ENCODE data around the gene RNF40. TPM values are rescaled to one million over a fixed set of nuclear protein-coding genes. Genes with fewer than 3 reads are reported as not detected.

Gene RNF40
- total RNA-seq, 1 donor from 2014 or later: 124 TPM

DNA sequence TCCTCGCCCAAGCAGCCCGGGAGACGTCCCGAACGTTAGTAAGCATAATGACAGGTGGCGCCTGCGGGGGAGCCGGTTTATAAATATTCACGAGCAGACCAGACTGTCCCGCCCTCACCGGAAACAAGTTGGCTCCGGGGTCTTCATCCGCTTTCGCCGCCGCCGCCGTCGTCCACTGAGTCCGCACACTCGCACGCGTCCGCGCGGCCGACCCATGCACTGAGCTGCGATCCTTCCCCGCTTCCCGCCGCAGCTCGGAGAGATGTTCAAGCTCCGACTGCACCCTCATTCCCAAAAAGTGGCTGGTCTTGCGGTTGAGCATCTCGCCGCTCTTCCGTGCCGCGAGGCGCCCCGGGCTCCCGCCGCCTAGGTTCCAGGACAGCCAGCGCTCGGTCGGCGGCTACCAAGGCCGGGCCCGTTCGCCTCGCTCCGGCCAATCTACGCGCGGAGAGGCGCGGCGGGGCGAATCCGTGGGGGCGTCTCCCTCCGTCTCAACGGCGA, 645 bp upstream of the RNF40 start:
- DNase-seq (ENCODE audit: low spot score in 2 of 2, unreplicated experiment in 2 of 2): peak in 1 of 2 experiments; percentile 47
- Mint-ChIP-seq H3K27me3 (ENCODE audit: low read depth) (no peaks in the 10 kb centered on the region), H3K36me3 (peaks cover 13% of the 10 kb centered on the region), H3K4me1 (peaks cover 22% of the 10 kb centered on the region), H3K27ac (peak overlapping the region; percentile 97), H3K9me3 (no peaks in the 10 kb centered on the region), H3K4me3 (peak overlapping the region; percentile 91)
- TF ChIP-seq, protein P1, sequence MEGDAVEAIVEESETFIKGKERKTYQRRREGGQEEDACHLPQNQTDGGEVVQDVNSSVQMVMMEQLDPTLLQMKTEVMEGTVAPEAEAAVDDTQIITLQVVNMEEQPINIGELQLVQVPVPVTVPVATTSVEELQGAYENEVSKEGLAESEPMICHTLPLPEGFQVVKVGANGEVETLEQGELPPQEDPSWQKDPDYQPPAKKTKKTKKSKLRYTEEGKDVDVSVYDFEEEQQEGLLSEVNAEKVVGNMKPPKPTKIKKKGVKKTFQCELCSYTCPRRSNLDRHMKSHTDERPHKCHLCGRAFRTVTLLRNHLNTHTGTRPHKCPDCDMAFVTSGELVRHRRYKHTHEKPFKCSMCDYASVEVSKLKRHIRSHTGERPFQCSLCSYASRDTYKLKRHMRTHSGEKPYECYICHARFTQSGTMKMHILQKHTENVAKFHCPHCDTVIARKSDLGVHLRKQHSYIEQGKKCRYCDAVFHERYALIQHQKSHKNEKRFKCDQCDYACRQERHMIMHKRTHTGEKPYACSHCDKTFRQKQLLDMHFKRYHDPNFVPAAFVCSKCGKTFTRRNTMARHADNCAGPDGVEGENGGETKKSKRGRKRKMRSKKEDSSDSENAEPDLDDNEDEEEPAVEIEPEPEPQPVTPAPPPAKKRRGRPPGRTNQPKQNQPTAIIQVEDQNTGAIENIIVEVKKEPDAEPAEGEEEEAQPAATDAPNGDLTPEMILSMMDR (IDR thresholded peaks at IDR 0.05; ENCODE audit: unreplicated experiment): no peak

DNA sequence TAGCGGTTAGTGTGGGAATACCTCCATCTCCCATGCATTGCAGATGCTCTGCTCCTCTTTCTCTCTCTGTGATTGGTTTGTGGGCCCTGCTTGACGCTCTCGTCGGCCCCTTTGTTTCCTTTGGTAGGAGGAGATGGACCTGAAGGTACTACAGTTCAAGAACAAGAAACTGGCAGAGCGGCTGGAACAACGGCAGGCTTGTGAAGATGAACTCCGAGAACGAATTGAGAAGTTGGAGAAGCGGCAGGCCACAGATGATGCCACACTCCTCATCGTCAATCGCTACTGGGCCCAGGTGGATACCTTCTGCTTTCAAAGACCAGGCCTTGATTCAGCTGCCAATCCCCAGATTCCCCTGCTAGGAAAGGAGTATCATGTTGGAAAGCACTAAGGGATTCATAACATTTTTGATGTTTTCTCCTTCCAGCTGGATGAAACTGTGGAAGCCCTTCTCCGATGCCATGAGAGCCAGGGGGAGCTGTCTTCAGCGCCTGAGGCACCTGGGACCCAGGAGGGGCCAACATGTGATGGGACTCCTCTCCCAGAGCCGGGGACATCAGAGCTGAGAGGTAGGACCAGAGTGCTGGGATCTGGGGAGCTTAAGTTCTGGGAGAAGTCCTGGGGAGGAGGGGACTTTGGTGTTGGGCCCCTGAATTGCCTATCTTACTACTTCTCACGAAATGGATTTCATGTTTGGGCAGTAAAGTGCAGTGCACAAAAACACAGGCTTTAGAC, 1.0 kb downstream of the RNF40 start:
- peak overlapping the region; percentile 97 for H3K27ac Mint-ChIP-seq
- H3K4me1 Mint-ChIP-seq: peaks cover 22% of the 10 kb centered on the region
- no peak for DNase-seq (ENCODE audit: low spot score in 2 of 2, unreplicated experiment in 2 of 2)
- no peaks in the 10 kb centered on the region for H3K9me3 Mint-ChIP-seq
- H3K4me3 Mint-ChIP-seq: peak overlapping the region; percentile 91
- TF ChIP-seq, protein P1 (IDR thresholded peaks at IDR 0.05; ENCODE audit: unreplicated experiment): no peak
- H3K27me3 Mint-ChIP-seq (ENCODE audit: low read depth): no peaks in the 10 kb centered on the region
- H3K36me3 Mint-ChIP-seq: peaks cover 16% of the 10 kb centered on the region

DNA sequence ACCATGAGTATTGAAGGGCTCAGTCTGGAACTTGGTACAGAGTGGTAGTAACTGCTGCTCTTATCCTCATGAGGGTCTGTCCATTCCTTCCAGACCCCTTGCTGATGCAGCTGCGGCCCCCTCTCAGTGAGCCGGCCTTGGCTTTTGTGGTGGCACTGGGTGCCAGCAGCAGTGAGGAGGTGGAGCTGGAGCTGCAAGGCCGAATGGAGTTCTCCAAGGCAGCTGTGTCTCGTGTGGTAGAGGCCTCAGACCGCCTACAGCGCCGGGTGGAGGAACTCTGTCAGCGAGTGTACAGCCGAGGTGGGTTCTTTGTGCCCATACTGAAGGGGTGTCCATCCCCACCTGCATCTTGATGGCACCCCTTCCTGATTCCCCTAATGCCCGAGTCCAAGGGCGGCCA, 2.0 kb downstream of the RNF40 start:
- no peak for DNase-seq (ENCODE audit: low spot score in 2 of 2, unreplicated experiment in 2 of 2)
- Mint-ChIP-seq H3K9me3 (no peaks in the 10 kb centered on the region), H3K4me1 (peaks cover 22% of the 10 kb centered on the region), H3K36me3 (peaks cover 19% of the 10 kb centered on the region), H3K27ac (no peak overlapping the region), H3K4me3 (peak overlapping the region; percentile 91), H3K27me3 (ENCODE audit: low read depth) (no peaks in the 10 kb centered on the region)
- TF ChIP-seq, protein P1 (IDR thresholded peaks at IDR 0.05; ENCODE audit: unreplicated experiment): no peak

- TF ChIP-seq, protein P1 (IDR thresholded peaks at IDR 0.05; ENCODE audit: unreplicated experiment): no peak
- Mint-ChIP-seq H3K4me1 (peaks cover 22% of the 10 kb centered on the region), H3K27me3 (ENCODE audit: low read depth) (no peaks in the 10 kb centered on the region), H3K9me3 (no peaks in the 10 kb centered on the region), H3K27ac (no peak overlapping the region), H3K36me3 (peaks cover 19% of the 10 kb centered on the region), H3K4me3 (no peak overlapping the region)
- no peak for DNase-seq (ENCODE audit: low spot score in 2 of 2, unreplicated experiment in 2 of 2)
Measured at GRCh38 chr16:30764816-30765465, 2.8 kb downstream of the RNF40 start.

DNA sequence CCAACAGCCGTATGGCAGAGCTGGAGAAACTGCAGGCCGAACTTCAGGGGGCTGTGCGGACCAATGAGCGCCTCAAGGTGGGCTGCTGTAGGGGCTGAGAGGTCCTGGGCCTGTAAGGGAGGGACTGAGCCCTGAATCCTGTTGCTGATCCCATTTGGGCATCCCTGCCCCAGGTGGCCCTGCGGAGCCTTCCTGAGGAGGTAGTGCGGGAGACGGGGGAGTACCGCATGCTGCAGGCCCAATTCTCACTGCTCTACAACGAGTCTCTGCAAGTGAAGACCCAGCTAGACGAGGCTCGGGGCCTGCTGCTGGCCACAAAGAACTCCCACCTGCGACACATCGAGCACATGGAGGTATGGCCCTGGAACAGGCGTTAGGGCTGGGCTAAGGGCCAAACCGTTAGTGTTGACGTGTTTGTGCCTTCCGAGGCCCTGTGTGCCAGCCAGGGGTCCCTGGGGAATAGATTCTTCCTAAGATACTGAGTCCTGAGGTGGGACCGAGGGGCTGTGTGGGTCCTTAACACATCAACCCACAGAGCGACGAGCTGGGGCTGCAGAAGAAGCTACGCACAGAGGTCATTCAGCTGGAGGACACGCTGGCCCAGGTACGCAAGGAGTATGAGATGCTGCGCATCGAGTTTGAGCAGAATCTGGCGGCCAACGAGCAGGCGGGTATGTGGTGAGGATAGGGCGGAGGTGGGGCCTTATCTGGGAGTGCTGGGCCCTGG, 4.2 kb downstream of the RNF40 start:
- Mint-ChIP-seq H3K27ac (no peak overlapping the region), H3K9me3 (no peaks in the 10 kb centered on the region), H3K4me3 (no peak overlapping the region), H3K4me1 (peaks cover 16% of the 10 kb centered on the region), H3K27me3 (ENCODE audit: low read depth) (no peaks in the 10 kb centered on the region), H3K36me3 (peaks cover 21% of the 10 kb centered on the region)
- DNase-seq (ENCODE audit: low spot score in 2 of 2, unreplicated experiment in 2 of 2): no peak
- TF ChIP-seq, protein P1 (IDR thresholded peaks at IDR 0.05; ENCODE audit: unreplicated experiment): no peak

Data from mesothelial cell of epicardium (in vitro differentiated cells).